SIG-M5 treated with dmso at 0.1 percent for 504 hours (cell line): ENCODE results near the gene MCUB.
"Not testable (repeated sequence)": the region's sequence is repeated elsewhere in the genome, so short reads cannot be mapped to it uniquely, and the experiment has no call there.

Experiments used
- DNase-seq: peaks from one replicate; lab custom pipeline; 2025; ENCODE audit not compliant: unreplicated experiment; lab: John Stamatoyannopoulos, UW

Gene MCUB

GRCh38 chr4:109675843-109676242 is 115.8 kb downstream of the MCUB start:
- no peak for DNase-seq

- no peak for DNase-seq
These were observed 116.8 kb downstream of the MCUB start for GRCh38 chr4:109676886-109677285.

GRCh38 chr4:109678472-109678871 is 118.4 kb downstream of the MCUB start:
- not testable (repeated sequence) for DNase-seq

- not testable (repeated sequence) for DNase-seq
These were observed 118.9 kb downstream of the MCUB start for GRCh38 chr4:109678925-109679324.

- DNase-seq = no peak
These were observed 122.8 kb downstream of the MCUB start for GRCh38 chr4:109682875-109683274.

- DNase-seq = no peak
These were observed 123.7 kb downstream of the MCUB start for GRCh38 chr4:109683621-109684253.

GRCh38 chr4:109684727-109685126 is 124.7 kb downstream of the MCUB start:
- no peak for DNase-seq

- DNase-seq = no peak
These were observed 130.8 kb downstream of the MCUB start for GRCh38 chr4:109690690-109691410.

- DNase-seq = no peak
These were observed 131.4 kb downstream of the MCUB start for GRCh38 chr4:109691411-109691920.

- no peak for DNase-seq
These were observed 138.6 kb downstream of the MCUB start for GRCh38 chr4:109698656-109699055.

- no peak for DNase-seq
These were observed 139.6 kb downstream of the MCUB start for GRCh38 chr4:109699553-109700225.

GRCh38 chr4:109701566-109702410 is 141.7 kb downstream of the MCUB start:
- no peak for DNase-seq

- peak; percentile 66 for DNase-seq
These were observed 143.1 kb downstream of the MCUB start, which contains the start of gene CASP6 for GRCh38 chr4:109702950-109703663. Gene CASP6, minus strand, starts transcription at chr4:109703445. Its CDS starts 50 bp downstream, at chr4:109703395.

- DNase-seq = peak; percentile 35
These were observed 143.8 kb downstream of the MCUB start for GRCh38 chr4:109703664-109704361.

- DNase-seq = no peak
These were observed 148.4 kb downstream of the MCUB start for GRCh38 chr4:109708435-109708834.

GRCh38 chr4:109708990-109709389 is 148.9 kb downstream of the MCUB start:
- no peak for DNase-seq

- no peak for DNase-seq
These were observed 153.5 kb downstream of the MCUB start for GRCh38 chr4:109713500-109713899.

GRCh38 chr4:109718759-109719158 is 158.7 kb downstream of the MCUB start:
- DNase-seq = no peak

- DNase-seq = no peak
These were observed 159.6 kb downstream of the MCUB start for GRCh38 chr4:109719604-109720003.

GRCh38 chr4:109721033-109721432 is 161.0 kb downstream of the MCUB start:
- DNase-seq = no peak
